ENCODE measurements around the gene NINL.

GRCh38 chr20:25493137-25493536, 92.2 kb downstream of the NINL start:
- TF ChIP-seq REST (IDR thresholded peaks at IDR 0.05; ENCODE audit: low read depth, low read length) (no peak), POLR2AphosphoS5 (IDR thresholded peaks at IDR 0.05; ENCODE audit: low read depth, low read length) (no peak)

All from SK-N-SH (cell line).